Measurements from ENCODE around the gene NR6A1. TPM values are rescaled to one million over a fixed set of nuclear protein-coding genes. Genes with fewer than 3 reads are reported as not detected.

The NR6A1 gene
- total RNA-seq, 1 donor from 2014 or later = 0.20 TPM

DNA sequence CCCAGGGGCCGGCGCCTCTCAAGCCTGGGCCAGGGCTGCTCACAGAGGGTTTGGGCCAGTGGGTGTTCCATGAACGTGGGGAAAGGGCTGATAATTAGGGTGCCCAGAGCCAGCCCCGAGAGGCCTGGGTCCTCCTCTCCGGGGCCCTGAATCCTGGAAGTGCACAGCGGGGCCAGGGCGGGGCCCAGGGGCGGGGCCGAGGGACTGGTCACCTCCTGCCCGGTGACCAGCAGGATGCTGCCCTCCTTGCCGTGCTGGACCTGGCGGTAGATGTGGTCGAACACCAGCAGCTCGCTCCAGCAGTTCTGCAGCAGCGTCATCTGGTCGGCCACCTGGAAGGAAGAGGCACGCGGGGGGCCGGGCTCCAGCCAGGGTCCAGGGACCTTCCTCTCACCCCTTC, 278.3 kb downstream of the NR6A1 start:
- no peak for DNase-seq (ENCODE audit: low read depth, low spot score)

DNA sequence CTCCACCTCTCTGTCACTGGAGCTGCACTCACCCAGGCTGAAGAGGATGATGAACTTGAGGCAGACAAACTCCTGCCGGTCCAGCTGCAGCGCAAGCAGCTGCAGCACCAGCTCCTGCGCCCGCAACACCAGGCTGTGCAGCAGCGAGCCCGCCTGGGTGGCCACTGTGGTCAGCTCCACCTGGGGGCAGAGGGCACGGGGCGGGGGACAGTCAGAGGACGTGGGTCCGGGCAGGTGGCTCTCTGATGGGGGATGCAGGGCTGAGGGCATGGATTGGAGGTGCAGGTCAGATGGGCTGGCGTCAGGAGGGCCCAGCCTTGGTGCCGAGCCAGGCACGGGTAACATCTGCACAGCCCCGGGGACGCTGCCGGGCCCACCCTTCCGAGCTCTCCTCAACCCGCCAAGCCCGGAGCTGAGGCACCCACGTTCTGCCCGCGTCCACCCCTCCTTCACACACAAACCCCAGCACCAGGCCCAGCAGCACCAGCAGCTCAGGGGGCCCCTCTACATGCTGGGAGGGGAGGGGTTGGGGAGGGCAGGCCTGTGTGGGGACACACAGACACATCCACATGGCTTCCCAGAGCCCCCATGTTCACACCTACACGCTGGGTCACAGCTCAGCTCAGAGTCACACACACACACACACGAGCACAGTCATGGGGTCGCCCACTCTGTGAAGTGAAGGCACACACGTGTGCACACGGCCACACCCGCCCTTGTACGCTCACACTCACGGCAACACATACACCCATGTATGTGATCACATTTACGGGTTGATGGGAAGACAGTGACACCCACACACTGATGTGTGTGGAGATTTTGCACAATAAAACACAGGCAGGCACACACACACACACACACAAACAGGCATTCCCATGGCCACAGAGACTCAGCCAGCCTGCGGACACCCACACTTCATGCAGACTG, 279.8 kb downstream of the NR6A1 start:
- no peak for DNase-seq (ENCODE audit: low read depth, low spot score)

DNA sequence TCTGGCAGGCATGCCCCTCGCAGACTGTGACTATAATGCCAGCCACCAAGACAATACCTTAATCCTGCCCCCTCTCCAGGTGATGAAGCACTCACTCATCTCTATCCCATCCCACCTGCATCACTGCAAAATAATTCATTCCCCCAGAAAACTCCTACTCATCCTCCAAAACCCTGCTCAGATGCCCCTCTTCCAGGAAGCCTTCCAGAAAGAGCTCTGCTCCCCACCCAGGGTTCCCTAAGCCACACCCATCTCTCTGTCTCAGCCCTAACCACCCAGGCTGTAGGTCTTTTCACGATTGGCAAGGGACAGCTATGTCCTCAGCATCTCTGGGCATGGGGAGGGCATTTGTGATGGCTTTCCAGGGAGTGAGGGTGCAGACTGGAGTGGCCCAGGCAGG, 281.1 kb downstream of the NR6A1 start:
- no peak for DNase-seq (ENCODE audit: low read depth, low spot score)

- no peak for DNase-seq (ENCODE audit: low read depth, low spot score)
Observed at GRCh38 chr9:124489222-124489621, 281.9 kb downstream of the NR6A1 start.

DNA sequence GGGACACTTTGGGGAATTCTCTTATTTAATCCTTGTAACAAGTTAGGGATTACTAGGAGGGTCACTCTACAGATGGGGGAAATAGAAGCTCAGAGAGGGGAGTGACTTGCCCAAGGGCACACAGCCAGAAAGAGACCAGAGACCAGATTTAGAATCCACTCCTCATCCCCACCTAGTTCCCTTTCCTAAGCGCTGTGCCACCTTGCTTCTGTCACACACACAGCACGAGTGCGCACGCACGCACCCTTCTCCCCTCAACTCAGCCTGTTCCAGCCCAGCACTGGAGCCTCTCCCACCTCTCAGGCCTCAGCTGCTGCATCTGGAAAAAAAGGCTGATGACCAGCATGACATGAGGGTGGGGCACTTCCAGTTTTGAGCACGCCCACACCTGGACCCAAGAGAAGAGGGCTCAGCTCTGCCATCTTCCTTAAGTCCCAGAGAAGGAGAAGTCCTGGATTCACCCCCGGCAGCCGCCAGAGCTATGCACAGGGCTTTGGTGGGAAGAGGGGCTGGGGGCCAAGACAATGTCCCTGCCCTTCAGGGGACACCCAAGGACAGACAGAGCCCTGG, 282.4 kb downstream of the NR6A1 start:
- no peak for DNase-seq (ENCODE audit: low read depth, low spot score)

GRCh38 chr9:124487260-124488182, 283.6 kb downstream of the NR6A1 start:
- no peak for DNase-seq (ENCODE audit: low read depth, low spot score)

DNA sequence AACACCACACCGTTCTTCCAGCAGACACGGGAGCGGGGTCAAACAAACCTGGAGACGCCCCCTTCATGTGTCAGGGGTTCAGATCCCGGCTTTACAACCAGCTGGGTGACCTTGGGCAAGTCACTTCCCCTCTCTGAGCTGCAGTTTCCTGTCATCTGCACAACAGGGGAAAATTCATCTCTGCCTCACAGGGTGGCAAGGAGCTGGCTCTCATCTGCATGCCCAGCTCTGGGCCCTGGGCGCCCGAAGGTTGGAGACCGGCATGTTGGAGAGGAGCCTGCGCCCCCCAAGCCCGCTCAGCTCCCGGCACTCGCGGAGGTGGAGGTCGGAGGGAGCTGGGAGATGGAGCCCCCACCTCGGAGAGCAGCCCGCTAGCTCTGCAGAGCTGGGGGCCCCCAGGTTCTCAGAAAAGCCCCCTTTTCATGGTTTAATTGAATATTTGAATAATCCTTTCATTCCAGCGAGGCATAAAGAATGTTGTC, 284.3 kb downstream of the NR6A1 start:
- no peak for DNase-seq (ENCODE audit: low read depth, low spot score)

GRCh38 chr9:124485936-124486335, 285.2 kb downstream of the NR6A1 start:
- DNase-seq (ENCODE audit: low read depth, low spot score) = no peak

GRCh38 chr9:124485201-124485600, 285.9 kb downstream of the NR6A1 start:
- DNase-seq (ENCODE audit: low read depth, low spot score) = no peak

- no peak for DNase-seq (ENCODE audit: low read depth, low spot score)
Observed at GRCh38 chr9:124483481-124483880, 287.6 kb downstream of the NR6A1 start.

DNA sequence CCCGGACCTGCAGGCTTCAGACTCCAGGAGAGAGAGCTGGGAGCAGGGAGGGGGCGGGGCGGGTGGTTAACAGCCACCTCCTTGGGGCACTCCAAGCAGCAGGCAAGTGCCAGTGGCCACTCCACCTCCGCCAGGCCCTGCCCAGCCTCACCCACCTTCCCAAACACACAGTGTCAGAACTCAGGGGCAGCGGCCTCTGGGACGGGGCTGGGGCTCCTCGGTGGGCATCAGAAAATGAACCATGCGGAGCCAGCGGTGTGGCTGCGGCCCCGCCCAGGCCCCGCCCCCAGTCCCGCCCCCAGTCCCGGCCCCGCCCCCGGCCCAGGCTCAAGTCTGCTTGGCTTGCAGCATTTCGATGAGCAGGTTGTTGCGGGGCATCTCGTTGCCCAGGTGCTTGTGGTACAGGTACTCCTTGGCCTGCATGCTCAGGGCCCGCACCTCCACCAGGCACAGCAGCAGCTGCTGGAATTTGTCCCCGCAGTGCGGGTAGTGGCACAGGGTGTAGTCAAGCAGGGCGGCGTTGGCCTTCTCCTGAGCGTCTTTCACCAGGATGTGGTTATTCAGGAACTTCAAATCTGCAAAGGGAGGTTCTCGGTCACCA, 288.6 kb downstream of the NR6A1 start:
- DNase-seq (ENCODE audit: low read depth, low spot score) = no peak

- DNase-seq (ENCODE audit: low read depth, low spot score) = no peak
Observed at GRCh38 chr9:124481115-124481514, 290.0 kb downstream of the NR6A1 start.

GRCh38 chr9:124480621-124480981, 290.5 kb downstream of the NR6A1 start:
- DNase-seq (ENCODE audit: low read depth, low spot score) = no peak

DNA sequence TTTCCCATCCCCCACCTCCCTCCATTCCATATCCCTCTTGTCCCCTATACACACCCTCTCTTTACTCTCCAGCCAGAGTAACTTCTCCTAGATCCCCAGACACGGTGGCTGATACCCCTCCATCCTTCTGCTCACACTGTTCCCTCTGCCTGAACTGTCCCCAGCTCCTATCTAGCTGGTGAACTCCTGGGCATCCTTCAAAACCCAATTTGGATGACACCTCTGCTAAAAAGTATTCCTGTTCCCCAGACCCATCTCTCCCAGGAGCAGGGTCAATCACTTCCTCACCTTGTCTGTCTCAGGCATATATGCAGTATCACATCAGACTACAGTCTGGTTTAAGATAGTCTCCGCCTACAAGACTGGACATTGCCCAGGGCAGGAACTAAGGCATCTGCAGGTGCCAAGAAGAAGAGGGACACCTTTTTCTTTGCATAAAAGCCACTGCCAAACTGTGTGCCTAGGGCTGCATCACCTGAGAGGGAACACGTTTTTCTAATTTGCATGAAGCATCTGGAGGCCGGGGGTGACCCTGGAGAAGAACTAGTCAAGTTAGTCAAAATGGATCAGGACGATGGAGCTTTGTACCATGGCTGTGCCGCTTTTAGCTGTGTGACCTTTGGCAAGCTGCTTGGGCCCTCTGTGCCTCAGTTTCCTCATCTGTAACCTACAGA, 291.0 kb downstream of the NR6A1 start:
- no peak for DNase-seq (ENCODE audit: low read depth, low spot score)

GRCh38 chr9:124479371-124479770, 291.7 kb downstream of the NR6A1 start:
- DNase-seq (ENCODE audit: low read depth, low spot score) = no peak

DNA sequence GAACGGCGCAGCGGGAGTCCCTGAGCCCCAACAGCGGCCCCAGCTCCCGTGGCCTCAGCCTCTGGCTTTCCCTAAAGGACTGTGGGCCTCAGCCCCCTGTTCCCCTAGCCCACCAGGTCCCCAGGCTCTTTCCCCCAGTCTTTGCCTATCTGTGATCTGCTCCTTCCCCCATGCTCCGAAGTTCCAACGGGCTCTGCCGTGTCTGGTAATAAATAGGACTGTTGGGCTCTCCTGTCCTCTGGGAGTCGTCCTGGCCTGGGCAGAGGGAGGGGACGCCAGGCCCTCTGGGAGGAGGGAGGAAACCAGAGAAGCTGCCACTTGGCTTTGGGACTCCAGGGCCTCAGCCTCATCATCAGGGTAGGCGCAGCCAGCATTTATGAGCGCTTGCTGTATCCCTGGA, 292.8 kb downstream of the NR6A1 start:
- no peak for DNase-seq (ENCODE audit: low read depth, low spot score)

DNA sequence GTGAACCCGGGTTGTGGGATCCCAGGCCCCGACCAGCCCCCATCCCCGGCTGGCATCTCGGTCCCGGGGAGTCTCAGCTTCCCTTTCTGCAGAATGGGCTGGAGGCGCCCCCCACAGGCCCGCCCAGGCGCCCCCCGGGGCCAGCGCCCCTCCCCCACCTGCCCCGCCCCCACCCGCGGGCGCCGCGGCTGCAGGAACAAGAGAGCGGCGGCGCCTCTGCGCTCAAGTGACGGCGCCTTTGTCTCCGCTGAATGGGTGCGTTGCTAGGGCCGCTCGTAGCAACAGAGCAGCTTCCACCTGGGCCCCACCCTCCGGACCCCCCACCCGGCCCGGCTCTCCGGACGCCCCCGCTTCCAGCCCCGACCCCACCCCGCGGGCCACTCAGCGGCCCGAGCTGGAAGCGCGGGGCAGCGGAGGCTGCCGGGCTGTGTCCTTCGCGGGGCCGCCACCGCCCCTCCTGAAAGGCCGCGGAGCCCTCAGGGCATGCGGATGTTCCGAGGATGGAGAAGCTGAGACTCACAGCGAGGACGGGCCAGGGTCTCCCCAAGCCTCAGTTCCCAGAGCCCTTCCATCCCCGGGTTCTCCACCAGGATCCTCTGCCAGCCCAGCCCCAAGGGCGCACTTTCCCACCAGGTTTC, 293.3 kb downstream of the NR6A1 start:
- no peak for DNase-seq (ENCODE audit: low read depth, low spot score)

DNA sequence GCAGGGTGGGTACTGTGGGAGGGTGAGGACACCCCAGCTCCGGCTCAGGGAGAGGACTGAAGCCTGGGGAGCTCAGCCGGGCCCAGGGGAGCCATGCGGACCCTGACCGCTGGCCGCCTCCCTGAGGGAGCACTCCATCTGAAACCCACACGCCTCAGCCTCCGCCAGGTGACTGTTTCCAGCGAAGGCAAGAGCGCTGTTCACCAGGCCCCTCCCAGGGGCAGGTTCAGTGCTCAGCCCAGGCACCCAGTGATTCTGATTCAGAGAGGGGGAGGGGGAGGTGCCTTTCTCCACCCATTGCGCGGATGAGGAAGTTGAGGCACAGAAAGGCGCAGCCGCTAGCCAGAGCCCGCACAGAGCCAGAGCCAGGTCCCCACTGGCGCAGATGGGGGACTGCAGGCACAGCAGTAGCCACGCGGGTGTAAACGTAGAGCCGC, 293.9 kb downstream of the NR6A1 start:
- DNase-seq (ENCODE audit: low read depth, low spot score) = no peak

DNA sequence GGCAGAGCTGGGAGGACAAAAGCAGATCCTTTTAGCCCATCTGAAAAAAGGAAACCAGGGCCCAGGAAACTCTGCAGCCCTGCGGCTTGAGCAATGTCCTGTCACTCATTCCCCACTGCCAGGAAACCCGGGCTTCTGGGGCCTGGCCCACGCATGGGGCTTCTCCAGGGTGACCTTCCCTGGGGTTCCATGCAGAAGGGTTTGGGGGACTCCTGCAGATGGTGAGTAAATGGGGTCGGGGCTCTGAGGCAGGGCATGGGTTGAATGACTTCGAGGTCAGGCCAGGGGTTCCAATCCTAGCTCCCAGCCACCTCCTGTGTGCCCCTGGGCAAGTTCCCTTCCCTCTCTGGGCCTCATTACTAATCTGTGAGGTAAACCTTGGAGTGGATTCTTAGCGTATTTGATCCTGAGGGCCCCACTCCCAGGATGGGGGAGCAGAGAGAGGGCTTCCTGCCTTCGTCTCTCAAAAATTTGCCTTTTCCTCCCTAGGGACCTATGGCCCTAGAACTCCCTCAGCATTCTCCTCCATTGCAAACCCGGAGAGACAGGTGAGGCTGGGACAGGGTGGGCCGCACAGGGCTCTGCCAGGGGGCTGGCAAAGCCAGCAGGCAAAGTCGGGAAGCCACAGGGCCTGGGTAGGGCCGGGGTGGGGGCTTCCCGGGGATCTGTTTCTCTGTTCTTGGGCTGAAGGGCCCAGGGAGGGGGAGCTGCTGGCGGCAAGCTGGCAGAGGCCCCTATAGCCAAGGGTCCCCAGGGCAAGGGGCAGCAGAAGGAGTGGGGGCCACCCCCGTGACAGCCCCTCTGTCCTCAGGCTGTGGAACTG, 295.0 kb downstream of the NR6A1 start:
- DNase-seq (ENCODE audit: low read depth, low spot score) = no peak
